Limb (tissue), 2 donors: ENCODE data around the gene NOP53.
"Not testable (repeated sequence)": the region's sequence is repeated elsewhere in the genome, so short reads cannot be mapped to it uniquely, and the experiment has no call there.

Experiments
- DNase-seq, 2 donors: peaks; one replicate each; pipeline ENCODE4 v3.0.0-alpha.2; 2016; ENCODE audit errors: extremely low spot score in 2 of 2

Gene NOP53

DNA sequence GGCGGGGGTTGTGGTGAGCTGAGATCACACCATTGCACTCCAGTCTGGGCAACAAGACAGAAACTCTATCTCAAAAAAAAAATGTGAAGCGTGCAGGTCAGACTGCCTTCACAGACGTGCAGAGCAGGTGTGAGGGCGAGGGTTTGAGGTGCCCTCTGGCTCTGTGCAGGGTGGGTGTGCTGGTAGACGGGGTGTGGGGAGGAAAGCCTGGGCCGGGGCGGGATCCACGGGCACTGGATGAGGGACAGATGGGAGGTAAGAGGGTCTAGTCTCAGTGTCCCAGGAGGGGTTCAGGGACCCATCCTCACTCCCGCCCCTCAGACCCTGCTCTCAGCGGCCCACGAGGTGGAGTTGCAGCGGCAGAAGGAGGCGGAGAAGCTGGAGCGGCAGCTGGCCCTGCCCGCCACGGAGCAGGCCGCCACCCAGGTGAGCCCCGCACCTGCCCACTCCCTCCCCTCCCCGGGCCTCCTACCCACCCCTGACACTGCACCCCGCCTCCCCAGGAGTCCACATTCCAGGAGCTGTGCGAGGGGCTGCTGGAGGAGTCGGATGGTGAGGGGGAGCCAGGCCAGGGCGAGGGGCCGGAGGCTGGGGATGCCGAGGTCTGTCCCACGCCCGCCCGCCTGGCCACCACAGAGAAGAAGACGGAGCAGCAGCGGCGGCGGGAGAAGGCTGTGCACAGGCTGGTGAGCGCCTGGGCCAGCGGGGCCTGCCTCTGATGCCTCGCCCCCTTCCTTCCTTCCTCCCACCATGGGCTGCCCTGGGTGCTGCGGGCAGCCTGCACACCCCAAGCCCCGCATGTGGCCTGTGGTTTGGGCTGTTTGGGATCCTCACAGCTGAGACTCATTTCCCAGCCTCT is 9.1 kb downstream of the NOP53 start:
- no peak for DNase-seq

DNA sequence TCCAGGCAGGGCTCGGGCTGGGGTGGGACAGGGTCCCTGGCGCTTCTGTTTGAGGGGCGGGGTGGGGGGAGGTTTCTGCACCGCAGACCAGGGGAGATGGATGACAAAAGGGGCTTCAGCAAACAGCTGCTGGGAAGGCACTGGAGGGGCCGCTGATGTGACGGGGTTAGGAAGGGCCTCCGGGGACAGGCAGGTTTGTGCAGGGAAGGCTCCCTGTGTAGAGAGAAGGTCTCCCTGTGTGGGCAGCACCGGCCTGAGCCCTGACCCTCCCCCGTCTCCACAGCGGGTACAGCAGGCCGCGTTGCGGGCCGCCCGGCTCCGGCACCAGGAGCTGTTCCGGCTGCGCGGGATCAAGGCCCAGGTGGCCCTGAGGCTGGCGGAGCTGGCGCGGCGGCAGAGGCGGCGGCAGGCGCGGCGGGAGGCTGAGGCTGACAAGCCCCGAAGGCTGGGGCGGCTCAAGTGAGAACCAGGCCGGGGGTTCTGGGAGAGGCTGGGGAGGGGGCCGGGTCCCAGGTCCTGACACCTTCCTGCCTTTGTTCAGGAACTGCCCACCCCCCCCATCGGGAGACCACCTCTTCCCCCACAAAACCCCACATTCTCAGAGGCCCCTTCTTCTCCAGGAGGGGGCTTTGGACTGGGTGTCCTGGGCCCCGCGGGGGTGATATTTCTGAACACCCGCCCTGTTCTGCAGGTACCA is 9.9 kb downstream of the NOP53 start:
- DNase-seq = no peak

DNA sequence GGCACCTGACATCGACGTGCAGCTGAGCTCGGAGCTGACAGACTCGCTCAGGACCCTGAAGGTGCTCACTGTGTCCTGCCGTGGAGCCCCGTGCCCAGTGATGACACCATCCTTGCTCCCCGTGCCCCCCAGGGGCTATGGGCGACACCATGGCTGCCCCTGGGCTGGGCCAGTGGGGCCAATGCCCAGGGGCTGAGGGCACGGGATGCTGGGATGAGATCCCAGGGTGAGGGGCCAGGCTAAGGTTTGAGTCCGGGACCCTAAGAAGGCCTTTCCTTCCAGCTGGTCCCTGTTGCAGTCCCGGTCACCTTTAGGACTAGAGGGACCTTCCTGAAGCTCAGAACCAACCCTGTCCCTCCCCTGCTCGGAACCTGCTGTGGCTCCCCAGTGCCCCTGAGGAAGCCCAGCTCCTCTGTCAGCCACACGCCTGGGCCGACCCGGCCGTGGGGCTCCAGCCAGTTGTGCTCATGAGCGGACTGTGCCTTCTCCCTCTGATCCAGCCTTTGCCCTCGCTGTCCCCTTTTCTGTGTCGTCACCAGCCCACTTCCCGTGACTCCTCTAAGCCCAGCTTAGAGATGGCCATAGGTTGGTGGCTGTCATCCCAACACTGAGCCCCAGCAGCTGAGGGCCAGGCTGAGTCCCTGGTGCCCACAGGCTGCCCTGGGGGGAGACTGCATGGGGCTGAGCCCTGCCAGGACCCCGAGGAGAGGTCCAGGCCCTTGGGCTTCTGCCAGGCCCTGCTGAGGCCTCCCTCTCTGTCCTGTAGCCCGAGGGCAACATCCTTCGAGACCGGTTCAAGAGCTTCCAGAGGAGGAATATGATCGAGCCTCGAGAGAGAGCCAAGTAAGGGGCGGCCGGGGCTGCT is 10.6 kb downstream of the NOP53 start:
- no peak for DNase-seq

DNA sequence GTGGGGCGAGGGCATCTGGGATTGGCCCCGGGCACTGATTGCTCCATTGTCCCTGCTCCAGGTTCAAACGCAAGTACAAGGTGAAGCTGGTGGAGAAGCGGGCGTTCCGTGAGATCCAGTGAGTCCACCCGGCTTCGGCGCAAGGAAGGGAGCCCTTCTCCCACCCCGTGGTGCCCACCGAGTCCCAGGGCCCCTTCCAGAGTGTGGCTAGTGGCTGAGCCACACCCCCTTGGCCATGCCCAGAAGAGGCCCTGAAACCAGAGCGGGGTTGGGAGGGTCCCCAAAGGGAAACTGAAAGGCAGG is 11.2 kb downstream of the NOP53 start:
- DNase-seq = no peak

DNA sequence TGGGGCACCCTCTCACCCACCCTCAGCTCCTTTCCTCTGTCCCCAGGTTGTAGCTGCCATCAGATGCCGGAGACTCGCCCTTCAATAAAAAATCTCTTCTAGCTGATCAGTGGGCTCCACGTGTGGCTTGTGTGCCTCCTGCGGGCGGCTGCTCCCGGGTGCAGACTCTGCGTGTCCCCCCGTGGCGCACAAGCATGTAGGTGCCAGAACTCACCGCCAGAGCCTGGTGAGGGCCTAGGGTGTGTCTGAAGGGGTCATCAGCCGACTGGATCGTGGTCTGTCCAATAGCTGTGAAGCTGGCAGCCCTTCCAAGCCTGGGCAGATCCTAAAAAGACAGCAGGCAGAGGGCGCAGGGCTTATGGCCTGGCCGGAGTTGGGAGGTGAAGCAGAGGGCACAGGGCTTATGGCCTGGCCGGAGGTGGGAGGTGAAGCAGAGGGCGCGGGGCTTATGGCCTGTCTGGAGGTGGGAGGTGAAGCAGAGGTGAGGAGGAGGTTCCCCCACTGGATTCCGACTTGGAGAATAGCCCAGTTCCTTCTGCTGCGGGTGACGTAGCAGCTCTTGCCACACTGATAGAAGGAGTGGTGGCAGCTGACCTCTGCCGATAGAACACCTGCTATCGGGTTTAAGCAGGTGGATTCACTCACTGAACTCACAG is 11.7 kb downstream of the NOP53 start:
- no peak for DNase-seq

DNA sequence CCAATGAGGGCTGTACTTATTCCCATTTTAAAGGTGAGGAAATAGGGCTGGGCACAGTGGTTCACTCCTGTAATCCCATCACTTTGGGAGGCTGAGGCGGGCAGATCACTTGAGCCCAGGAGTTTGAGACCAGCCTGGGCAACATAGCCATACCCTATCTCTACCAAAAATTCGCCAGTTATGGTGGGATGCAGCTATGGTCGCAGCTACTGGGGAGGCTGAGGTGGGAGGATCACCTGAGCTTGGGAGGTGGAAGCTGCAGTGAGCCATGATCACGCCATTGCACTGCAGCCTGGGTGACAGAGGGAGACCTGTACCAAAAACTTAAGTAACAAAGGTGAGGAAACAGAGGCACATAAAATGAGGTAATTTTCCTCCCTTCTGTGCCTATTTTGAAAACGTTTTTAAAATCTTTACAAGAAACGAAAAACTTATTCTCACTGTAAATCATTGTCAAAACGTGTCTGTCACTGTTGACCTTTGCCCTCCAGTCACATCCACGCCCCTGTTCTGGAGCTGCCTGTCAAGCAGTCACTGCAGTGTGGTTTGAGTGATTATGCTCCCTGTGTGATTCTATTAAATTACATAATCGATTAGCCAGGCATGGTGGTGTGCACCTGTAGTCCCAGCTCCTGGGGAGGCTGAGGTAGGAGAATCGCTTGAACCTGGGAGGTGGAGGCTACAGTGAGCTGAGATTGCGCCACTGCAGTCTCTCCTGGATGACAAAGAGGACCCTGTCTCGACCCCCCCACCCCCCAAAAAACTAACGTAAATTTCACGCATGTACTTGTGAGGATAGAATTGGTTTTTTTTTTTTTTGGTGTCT is 12.5 kb downstream of the NOP53 start:
- no peak for DNase-seq

DNA sequence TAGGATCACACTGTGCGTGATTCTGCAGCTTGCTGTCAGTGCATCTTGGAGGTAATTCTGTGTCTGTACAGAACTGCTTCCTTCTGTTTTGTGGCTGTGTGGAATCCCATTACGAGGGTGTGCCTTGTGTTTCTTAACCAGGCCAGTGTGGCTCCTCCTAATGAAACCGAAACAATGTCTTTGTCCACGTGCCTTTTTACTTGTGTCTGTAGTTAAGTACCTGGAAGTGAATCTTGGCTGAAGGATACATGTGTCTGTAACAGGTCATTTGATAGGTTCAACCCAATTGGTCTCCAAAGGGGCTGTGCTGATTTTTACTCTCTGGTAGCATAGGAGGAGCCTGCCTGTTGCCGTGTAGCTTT is 13.1 kb downstream of the NOP53 start:
- no peak for DNase-seq

DNA sequence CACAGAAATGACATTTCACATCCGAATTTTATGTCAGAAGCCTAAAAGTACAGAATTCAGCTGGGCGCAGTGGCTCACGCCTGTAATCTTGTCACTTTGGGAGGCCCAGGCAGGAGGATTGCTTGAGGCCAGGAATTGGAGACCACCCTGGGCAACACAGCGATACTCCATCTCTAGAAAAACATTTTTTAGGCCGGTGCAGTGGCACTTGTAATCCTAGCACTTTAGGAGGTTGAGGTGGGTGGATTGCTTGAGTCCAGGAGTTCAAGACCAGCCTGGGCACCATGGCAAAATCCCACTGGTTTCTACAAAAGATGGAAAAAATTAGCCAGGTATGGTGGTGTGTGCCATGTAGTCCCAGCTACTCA is 15.3 kb downstream of the NOP53 start:
- DNase-seq = no peak

DNA sequence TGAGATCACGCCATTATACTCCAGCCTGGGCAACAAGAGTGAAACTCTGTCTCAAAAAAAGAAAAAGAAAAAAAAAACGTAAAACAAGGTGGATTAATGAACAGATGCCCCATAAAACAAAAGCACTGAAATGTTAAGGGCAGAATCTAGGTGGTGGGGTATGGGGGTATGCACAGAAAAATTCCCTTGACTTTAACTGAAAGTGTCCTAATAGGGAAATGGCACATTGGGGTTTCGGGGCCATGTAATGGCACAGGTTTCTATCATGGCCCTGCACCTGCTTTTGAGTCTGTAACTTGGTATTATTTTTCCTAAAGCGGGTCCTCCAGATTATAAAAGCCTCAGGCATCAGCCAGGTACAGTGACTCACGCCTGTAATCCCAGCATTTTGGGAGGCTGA is 16.2 kb downstream of the NOP53 start:
- no peak for DNase-seq

DNA sequence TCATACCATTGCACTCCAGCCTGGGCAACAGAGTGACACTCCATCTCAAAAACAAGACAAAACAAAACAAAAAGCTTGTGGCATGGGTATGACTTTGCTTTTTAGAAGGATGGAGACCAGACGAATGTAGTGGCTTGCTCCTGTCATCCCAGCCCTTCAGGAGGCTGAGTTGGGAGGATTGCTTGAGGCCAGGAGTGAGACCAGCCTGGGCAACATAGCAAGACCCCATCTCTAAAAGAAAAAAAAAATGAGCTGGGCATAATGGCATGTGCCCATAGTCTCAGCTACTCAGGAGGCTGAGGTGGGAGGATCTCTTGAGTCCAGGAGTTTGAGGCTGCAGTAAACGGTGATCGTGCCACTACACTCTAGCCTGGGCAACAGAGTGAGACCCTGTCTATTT is 16.8 kb downstream of the NOP53 start:
- DNase-seq = no peak

DNA sequence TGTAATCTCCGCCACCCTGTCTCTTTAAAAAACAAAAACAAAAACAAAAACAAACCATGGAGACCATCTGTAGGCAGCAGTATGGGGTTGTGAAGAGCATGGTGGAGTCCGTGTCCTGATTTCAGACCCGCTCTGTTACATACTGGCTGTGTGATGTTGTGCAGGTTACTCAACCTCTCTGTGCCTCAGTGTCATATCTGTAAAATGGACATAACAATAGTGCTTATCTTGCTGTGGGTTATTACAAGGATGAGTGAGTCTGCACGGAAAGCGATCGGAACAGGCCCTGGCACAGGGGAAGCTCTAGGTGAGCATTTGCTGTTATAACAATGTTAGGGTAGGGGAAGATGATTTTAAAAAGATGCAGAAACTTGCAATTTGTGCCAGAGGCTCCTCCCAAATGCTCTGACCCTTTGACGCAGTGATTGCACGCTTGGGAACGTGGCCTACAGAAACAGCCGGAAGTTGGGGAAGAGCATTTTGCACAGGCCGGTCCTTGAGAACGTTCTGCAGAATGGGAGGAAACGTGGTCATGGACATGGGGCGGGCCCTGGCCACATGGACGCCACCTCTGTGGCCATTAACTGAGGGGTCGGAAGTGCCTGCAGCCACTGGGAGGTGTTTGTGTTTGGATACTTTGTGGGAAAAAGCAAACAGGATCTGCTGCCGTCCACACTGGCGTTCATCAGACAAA is 17.4 kb downstream of the NOP53 start:
- DNase-seq = no peak

DNA sequence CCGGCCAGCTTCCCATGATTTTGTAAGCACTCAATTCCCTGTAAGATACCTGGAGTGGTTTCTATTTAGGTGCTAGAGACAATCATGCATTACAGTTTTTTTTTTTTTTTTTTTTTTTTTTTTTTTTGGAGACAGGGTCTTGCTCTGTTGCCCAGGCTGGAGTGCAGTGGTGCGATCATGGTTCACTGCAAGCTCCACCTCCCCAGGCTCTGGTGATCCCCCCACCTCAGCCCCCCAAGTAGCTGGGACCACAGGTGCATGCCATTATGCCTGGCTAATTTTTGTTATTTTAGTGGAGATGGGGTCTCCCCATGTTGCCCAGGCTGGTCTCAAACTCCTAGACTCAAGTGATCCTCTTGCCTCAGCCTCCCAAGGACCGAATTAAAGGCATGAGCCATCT is 19.4 kb downstream of the NOP53 start:
- not testable (repeated sequence) for DNase-seq

DNA sequence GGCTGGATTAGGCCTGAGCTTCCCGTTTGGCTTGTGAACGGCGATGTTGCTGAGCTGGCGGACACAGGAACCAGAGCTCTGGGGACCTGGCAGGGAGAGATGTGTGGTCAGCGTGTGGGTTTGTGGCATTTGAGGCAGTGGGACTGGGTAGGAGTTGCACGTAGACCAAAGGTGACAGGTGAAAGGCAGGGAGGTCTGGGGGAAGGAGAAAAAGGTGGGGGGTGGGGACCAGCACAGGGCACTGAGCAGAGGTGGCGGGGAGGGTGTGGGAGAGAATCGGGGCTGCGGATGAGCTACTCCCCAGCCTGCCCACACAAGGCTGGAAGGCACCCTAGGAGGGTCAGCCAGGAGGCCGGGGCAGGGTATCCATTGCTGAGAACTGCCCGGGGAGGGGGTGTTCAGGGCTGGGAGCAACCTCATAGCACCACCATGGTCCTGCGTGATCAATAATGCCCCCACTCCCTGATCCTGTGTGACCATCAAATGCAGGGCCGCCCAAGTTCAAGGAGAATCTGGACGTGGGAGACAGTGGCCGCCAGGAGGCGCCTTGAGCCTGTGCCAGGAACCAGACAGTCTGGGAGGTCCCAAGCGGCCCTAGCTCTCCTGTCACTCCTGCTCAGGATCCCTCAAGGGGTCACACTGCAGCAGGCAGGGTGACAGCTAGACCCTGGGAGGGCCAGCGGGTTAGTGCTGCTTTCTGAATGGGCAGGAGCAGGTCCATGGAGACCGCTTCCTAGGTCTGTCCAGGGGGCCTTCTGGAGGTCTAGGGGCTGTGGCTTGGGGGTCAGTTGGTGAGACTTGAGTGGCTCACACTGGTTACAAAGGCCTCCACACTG is 20.4 kb downstream of the NOP53 start:
- DNase-seq = peak in 1 of 2 donors; percentile 75

DNA sequence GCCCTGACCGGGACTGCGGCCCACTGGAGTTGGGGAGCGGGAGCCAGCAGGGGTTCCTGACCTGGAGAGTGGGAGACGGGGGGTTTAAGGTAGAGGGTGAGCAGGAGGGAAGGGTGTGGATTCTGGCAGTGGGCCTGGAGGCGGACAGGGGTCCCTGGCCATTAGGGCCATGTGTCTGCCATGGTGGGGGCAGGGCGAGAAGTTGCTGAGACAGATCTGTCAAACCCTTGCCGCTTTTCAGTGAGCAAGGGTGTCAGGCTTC is 20.9 kb downstream of the NOP53 start:
- no peak for DNase-seq

DNA sequence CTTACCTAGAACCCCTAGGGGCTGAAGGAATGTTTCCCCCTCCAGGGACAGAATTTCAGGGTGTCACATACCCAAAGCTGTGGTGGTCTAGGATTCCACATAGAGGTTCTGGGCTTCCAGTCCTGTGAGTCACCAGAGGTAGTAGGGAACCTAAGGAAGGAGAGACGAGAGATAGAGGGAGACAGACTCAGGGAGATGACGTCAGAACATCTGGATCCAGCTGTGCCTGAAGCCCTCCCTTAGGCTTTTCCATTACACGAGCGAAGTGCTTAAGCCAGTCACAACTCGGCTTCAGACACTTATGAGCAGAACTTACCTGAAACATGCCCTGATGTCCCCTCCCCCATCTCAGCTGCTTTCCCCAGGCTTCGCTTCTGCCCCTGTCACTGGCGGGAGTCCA is 21.3 kb downstream of the NOP53 start:
- DNase-seq = no peak

DNA sequence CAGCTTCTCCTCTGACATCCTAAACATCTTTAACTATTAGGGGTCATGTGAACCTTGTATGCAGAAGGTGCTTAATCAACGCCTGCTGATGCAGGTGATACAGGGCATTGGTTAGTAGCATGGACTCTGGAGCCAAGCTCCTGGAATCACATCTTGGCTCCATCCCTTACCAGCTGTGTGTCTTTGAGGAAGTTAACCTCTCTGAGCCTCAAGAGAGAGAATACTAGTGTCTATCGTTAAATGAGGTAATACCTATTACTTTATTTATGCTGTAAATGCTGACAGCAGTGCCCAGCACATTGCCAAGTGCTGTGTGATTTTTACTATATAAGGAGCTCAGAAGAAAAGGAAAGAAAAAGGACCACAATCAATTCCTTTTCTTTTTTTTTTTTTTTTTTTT is 22.0 kb downstream of the NOP53 start:
- DNase-seq = no peak

DNA sequence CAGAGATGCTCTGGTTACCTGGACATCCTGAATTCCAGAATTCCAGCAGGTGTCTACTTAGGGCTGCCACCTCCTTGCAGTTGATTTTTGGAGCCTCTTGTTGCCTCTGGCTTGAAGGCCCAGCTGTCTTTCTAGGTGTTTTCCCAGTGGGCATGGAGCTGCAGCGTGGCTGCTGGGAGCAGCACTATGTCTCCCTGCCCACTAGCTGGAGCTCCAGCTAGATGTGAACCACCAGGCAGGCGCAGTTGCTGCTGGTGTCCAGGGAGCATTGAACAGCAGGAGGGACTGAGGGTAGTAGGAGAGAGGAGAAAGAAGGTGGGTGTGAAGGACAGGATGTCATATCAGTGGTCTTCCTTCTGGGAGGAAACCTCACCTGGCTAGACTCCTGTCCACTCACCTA is 23.3 kb downstream of the NOP53 start:
- no peak for DNase-seq

DNA sequence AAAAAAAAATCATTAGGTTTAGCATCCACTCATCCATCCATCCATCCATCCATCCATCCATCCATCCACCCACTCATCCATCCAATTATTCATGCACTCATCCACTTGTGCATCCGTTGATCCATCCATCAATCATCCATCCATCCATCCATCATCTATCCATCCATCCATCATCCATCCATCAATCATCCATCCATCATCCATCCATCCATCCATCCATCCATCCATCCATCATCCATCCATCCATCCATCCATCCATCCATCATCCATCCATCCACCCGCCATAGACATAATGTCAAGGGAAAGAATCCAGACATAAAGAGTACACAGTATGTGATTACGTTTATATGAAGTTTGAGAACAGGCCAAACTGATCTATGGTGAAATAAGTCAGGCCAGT is 24.2 kb downstream of the NOP53 start:
- no peak for DNase-seq

DNA sequence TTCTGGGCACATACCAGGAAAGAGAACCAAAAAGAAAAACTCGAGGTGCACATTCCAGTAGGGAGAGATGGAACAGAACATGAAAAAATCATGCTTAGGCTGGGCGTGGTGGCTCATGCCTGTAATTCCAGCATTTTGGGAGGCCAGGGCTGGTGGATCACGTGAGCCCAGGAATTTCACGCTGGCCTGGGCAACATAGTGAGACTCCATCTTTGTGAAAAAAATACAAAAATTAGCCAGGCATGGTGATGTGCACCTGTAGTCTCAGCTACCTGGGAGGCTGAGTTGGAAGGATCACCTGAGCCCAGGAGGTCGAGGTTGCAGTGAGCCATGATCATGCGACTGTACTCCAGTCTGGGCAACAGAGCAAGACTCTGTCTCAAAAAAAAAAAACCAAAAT is 25.9 kb downstream of the NOP53 start:
- DNase-seq = not testable (repeated sequence)

DNA sequence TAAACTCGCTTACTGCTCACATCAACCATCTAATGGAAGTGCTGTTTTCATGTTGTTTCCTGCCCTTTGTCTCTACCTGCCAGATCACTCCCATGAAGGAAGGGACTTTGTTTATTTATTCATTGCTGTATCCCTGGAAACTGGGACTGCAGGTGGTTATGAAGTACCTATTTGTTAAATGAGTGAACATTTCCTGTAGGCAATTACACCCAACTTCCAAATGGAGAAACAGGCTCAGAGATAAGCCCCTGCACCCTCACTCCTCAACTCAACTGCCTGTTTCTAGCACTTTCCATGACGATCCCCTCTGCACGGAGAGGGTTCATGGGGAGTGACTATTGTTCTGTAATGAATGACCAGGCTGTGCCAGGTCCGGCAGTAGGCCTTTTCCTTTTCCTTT is 31.2 kb downstream of the NOP53 start:
- DNase-seq = no peak
